ENCODE results near the gene PAXX.

The PAXX gene, protein sequence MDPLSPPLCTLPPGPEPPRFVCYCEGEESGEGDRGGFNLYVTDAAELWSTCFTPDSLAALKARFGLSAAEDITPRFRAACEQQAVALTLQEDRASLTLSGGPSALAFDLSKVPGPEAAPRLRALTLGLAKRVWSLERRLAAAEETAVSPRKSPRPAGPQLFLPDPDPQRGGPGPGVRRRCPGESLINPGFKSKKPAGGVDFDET

DNA sequence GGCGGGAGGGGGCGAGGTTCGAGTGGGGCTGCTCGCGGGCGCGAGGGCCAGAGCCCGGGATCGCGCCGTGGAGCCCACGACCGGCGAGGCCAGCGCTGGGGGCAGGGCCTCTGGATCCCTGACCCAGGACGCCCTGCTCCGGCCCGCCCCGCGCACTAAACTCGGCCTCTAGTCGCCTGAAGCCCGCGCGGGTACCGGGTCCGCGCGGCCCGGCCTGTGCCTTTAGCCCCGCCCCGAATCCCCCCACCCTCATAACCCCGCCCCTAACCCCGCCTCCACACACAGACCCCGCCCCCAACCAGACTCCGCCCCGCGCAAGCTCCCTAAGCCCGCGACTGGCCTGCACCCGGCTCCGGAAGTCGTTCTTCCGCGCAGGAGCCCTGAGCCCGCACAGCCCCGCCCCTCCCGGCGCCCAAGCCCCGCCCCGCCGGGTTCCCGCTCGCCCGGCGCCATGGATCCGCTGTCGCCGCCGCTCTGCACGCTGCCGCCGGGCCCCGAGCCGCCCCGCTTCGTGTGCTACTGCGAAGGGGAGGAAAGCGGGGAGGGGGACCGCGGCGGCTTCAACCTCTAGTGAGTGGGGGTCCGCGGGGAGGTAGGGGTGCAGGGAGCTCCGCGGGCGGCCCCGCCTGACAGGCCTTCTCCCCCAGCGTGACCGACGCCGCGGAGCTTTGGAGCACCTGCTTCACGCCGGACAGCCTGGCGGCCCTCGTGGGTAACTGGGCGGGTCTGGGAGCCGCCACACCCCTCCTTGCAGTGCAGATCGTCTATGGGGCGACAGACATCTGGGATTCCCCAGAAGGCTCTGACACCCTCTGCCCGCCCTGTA lies at the start of gene PAXX:
Gene PAXX, plus strand, starts transcription at position 430 of the 826 bp plus-strand sequence. Its CDS starts 22 bp downstream, at position 452.
- in situ Hi-C loops (cut with HindIII; ENCODE audit: low sequenced_read_pairs): no loop called here

DNA sequence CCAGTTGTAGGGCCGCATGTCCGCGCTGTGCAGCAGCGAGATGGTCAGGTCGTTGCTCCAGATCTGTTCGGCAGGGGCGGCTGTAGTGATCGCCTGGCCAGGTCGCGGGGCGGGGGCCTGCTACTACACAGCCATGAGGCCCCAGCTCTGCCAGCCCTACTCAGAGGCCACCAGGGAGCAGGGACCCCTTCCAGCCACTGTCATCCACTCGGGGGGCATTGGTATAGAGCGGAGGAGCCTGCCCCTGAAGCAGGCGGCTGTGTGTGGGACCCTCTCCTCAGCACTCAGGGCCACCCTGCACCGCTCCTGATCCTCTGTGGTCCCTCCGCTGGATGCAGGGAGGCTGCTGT lies 49.4 kb upstream of the PAXX start:
- in situ Hi-C loops (cut with HindIII; ENCODE audit: low sequenced_read_pairs): no loop called here

DNA sequence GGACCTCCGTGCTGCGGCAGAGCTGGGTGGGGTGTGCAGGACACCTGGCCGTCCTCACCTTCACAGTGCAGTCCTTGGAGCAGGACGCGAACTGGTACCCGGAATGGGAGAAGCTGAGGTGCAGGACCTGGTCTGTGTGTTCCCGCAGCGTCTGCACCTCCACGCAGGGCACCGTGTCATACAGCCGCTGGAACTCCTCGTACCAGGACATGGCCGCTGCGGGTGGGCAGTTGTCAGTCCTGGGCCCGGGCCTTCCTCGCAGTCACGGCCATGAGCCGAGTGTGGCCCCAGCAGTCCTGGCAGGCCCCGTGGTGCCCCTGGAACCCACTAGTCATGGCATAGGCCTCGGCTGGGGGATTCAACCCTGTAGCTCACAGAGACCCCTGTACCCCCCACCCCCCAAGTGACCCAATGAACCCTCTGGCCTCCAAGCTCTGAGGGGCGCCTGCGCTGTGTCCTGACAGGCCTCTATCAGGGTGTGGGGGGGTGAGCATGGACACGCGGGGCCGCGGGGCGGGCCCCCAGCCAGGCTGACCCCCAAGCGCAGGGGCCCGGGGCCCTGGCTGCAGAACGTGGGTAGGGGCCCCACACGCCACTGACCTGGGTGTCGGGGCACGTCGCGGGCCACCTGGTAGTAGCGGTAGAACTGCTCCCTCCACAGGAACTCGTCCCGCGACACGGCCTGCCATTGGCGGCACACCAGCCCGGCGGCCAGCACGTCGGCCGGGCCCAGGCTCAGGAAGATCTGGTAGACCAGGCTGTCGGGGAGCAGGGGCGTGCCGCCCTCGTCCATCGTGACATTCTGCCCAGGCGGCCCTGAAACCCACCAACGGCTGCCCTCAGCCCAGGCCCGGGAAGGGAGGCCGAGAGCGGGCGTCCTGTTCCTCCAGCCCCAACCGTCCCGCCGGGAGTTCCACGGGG lies 48.7 kb upstream of the PAXX start:
- in situ Hi-C loops (cut with HindIII; ENCODE audit: low sequenced_read_pairs): no loop called here

DNA sequence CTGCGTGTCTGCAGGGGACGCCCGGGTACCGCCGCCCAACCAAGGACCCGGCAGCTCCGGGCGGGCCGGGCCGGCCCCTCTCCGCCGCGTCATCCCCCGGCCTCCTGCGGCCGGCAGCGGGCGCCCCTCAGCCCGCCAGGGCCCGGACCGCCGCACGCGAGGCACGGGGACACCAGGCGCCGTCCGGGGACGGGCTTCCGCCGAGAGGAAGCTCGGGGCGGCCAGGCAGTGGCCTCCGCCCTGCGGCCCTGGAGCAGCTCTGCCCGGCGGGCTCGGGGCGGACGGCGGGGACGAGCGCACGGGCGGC lies 48.1 kb upstream of the PAXX start:
- in situ Hi-C loops (cut with HindIII; ENCODE audit: low sequenced_read_pairs): no loop called here

DNA sequence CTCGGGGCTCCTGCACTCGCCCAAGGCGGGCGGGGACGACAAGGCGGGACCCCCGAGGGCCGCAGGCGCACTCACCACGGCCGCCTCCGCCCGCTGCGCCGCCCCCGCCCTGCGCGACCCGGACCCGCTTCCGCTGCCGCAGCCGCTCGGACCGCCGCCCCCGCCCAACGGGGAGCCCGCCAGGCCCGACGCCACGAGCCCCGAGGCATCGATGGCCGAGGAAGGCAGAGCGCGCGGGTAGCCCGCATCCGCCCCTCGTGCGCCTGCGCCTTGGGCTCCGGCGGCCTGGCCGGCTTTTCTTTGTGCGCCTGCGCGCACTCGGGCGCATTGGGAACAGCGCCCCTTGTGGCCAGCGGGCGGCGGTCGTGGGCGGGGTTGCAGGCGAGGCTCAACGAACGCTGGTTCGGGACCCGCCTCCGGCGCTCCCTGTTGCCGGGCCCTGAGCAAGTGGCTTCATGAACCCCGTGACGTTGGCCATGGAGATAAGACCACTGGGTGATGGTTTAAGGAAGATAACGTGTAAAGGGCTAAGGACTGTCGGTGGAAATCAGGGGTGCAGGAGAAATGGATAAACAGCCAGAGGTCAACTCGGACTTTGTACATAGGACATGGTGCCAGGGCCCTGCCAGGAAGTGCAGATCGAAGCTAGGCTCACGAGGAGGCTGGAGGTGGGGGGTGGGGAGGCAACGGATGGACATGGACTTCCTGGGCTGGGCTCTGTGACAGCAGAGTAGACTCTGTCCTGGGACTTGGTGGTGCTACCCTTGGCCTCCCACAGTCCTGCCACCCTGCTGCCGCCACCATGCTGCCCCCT lies 47.5 kb upstream of the PAXX start, which contains the start of the genes C8G and FBXW5:
Gene C8G, plus strand, starts transcription at position 725 of the 814 bp plus-strand sequence. Its CDS starts 78 bp downstream, at position 803.
Gene FBXW5, minus strand, starts transcription at position 220 of the 814 bp plus-strand sequence. CDS start 655 bp downstream, outside the sequence.
- in situ Hi-C loops (cut with HindIII; ENCODE audit: low sequenced_read_pairs): no loop called here

DNA sequence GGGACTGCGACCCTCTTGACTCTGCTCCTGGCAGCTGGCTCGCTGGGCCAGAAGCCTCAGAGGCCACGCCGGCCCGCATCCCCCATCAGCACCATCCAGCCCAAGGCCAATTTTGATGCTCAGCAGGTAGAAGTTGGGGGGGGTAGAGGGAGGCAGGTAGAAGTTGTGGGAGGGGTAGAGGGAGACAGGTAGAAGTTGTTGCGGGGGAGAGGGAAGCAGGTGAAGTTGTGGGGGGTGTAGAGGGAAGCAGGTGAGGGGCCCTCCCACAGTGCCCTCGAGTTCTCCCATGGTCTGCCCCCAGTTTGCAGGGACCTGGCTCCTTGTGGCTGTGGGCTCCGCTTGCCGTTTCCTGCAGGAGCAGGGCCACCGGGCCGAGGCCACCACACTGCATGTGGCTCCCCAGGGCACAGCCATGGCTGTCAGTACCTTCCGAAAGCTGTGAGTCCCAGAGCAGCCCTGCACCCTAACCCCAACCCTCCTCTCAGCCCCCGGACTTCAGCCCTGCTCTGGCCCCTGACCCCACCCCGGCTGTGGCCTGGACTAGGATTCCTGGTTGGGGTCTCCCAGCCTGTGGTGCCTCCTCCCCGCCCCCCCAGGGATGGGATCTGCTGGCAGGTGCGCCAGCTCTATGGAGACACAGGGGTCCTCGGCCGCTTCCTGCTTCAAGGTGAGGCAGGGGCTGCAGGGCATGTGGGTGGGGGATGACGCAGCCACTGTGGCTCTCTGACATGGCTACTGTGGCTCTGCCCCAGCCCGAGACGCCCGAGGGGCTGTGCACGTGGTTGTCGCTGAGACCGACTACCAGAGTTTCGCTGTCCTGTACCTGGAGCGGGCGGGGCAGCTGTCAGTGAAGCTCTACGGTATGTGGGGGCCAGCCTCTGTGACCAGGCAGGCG lies 46.6 kb upstream of the PAXX start:
- in situ Hi-C loops (cut with HindIII; ENCODE audit: low sequenced_read_pairs): no loop called here

DNA sequence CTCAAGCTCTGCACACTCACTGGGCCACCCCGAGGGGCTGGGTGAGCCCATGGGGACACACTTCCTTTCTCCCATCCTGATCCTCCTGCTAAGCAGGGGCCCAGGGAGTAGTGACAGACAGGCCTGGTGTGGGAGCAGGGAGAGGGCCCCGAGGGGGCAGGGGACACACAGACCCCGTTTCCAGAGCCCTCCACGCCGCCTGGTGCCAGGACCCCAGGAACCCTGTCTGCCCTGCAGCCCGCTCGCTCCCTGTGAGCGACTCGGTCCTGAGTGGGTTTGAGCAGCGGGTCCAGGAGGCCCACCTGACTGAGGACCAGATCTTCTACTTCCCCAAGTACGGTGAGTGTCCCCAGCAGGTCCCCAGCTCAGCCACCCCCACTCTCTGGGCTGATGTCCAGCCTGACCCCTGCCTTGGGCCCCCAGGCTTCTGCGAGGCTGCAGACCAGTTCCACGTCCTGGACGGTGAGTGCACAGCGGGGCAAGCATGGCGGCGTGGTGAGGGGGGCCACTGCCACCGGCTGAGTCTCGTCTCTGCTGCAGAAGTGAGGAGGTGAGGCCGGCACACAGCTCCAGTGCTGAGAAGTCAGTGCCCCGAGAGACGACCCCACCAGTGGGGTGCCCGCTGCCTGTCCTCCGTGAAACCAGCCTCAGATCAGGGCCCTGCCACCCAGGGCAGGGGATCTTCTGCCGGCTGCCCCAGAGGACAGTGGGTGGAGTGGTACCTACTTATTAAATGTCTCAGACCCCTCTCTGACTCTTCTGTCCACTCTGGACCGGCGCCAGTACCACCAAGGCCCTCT lies 45.8 kb upstream of the PAXX start:
- in situ Hi-C loops (cut with HindIII; ENCODE audit: low sequenced_read_pairs): no loop called here

DNA sequence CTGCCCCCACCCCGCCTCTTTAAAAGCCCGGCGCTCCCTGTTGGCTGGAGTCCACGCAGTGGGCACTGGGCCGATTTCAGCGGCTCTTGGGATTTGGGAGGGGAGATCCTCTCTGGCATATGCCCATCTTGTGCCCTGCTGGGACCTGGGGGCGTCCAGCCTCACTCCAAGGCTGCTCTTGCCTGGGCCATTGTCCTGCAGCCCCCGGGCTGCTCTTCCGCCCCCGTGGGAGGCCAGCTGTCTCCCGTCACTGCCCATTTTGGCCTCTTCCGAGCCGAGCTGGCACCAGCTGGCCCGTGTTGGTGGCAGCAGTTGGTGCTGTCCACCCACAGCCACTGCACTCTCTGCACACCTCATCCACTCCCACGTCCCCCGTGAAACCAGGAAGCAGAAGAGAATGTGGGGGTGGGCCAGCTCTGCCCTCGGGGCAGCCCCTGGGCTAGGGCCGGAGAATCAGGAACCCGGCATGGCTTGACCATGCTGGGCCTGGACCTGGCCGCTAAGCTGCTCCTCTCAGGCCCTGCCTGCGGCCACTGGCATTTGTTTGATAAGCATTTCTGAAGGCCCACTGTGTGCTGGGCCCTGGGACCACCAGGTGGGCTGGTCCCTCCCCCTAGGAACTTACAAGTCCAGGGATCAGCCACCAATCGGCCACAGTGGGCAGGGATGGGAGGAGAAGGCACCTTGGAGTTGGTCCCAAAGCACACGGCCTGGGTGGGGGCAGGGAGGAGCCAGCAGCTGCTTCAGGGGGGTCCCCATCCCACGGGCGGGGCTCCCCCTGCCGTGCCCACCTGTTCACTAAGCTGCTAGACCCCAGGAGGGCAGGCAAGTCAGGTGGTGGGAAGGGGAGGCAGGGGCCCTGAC lies 45.0 kb upstream of the PAXX start:
- in situ Hi-C loops (cut with HindIII; ENCODE audit: low sequenced_read_pairs): no loop called here

DNA sequence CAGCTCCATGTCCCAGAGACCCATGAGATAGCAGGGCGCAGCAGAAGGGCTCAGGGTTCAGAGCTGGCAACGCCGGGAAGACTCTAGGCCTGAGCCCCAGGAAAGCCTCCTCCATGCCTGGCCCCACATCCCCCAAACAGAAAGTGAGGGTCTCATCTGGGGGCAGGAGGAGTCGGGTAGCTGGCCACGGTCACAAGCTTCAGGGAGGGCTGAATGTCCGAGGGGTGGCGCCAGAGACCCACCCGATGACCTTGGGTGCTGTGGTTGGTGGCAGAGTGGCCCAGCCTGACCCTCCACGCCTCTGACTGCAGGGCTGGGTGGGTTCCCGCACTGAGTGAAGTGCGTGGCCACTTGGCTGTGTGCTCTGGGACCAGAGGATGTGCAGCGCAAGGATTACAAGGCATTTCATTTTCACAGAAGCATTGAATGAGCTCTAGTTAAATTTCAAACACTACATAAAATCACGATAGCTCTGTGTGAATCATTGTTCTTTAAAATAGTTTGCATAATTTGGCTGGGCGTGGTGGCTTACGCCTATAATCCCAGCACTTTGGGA lies 44.2 kb upstream of the PAXX start:
- in situ Hi-C loops (cut with HindIII; ENCODE audit: low sequenced_read_pairs): no loop called here

DNA sequence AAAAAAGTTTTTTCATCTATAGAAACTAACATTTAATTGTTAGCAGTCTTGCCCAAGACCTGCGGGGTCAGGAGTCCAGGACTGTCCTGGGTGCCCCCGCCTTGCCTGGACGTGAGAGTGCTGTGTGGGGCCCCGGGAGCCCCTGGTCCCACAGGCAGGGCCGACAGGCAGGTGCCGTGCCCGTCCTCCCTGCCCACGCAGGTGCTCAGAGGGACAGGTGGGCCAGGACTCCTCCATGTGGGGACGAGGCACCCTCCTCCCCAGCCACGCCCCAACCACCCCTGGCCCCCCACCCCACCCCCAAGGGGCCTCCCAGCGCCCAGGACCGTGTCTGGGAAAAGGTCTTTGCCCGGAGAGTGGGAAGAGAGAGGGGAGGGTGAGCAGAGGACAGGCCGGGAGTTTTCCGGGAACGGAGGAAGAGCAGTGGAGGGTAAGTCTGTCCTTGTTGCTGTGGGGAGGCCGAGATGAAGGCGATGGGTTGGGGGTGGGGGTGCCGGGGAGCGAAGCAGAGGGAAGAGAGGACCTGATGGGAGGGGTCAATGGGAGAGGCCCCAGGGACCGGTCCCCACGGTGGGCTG lies 42.9 kb upstream of the PAXX start:
- in situ Hi-C loops (cut with HindIII; ENCODE audit: low sequenced_read_pairs): no loop called here

DNA sequence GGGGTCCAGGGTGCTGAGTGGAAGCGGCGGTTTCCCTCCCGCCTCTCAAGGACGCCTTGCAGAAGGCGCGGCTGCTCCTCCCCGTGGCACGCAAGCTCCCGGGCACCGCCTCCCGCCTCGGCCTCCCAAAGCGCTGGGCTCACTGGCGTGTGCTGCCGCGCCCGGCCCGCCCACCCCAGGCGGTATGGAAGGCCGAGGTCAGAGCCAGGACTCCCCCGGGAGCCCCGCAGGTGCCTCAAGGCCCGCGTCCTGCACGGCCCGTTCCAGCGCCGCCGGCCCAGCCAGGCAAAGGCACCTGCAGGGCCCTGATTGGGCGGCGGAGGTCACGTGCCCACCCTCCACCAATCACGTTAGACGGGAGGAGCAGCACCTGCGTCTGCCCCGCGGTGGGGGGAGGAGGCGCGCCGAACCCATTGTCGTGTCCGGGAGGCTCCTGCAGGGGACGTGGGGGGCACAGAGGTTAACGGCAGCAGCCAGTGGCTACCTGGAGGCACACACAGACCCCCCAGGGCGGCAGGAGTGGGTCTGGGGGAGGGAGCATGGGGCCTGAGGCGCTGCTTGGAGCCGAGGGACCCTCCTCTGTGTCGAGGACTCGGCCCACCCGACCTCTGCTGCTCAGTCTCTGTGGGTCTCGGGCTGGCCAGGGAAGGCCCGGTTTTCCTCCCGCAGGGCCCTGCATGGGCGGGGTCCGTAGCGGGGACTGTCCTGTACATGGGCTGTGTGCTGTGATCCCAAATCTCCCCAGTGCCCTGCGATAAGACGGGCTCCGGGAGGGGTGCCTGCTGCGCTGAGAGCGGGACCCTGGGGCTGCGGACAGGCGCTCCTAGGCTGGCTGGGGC lies 42.2 kb upstream of the PAXX start:
- in situ Hi-C loops (cut with HindIII; ENCODE audit: low sequenced_read_pairs): no loop called here

DNA sequence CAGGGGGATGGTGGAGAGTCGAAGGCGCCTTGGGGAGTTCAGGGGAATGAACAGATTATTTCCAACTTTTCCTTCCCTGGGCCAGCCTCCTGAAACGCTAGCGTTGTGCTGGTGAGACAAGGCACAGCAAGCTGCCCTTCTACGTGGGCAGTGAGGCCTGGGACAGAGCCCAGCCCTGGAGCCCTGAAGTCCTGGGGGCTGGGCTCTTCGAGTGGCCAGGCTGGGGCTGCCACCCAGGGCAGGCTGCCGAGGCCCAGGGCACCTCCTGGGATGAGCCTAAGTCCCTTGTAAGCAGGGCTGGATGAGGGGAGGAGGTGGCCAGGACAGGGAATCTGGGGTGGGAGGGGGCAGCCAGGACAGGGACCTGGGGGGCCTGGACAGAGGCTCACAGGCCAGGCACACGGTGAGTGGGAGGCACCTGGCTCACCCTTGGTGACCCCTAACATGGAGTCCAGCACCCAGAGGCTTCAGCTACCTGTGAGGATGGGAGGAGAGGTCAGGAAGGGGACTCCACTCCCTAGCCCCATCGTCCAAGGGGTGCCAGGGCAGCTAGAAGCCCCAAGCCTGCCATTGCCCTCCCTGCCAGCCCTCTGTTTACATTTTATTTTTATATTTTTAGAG lies 41.5 kb upstream of the PAXX start:
- in situ Hi-C loops (cut with HindIII; ENCODE audit: low sequenced_read_pairs): no loop called here

DNA sequence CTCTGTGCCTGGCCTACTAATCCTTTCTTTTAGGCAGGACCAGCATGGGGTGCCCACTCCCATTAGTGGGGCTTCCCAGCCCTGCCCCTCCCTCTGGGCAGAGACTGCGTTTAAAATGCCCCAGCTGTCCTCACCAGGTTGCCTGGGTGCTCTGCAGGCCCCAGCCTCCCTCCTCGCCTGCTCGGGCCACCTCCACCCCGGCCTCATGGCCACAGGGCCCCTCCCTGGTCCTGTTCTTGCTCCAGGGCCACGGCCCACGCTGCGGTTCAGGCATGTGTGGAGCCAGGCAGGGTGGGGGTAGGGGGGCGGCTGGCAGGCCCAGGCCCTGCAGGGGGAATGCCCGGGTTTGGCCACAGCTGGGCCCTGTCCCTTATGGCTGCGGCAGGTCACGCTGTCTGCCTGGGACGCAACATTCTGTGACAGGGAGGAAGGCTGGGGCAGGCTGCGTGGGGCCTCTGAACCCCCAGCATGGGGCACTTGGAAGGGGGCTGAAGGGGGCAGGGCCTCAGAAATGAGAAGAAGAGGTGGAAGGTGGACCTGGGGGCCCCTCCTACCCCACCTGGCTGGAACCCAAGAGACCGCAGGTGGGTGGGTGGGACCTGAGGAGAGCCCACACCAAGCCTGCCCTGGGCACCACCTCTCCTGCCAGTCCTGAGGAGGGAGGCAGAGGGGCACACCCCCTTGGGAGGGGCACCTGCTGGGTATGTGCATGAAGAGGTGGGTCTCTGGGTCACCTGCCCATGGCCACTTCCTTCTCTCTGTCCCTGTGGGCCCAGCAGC lies 40.5 kb upstream of the PAXX start, which contains the start of gene LCN12:
Gene LCN12, plus strand, starts transcription at position 733 of the 780 bp plus-strand sequence. CDS start 55 bp downstream, outside the sequence.
- in situ Hi-C loops (cut with HindIII; ENCODE audit: low sequenced_read_pairs): no loop called here

DNA sequence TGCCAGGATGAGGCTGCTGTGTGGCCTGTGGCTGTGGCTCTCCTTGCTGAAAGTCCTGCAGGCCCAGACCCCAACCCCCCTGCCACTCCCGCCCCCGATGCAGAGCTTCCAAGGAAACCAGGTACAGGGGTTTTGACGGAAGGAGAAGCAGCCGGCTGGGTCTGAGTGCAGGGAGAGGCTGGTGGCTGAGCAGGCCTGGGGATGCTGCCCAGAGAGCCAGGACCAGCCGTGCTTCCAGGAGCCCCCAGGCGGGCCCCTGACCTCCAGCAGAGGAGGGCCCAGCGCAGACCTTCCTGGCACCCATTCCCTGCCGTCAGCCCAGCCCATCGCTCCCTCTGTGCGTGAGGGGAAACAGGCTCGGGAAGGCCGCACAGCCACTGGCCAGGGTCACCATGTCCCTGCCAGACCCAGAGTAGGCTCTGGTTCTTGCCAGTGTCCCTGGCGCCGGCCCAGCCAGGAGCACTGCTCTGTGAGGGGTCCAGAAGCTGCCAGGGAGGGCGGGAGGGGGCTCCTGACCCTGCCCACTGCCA lies 39.8 kb upstream of the PAXX start:
- in situ Hi-C loops (cut with HindIII; ENCODE audit: low sequenced_read_pairs): no loop called here

Measured in DLD1 (cell line).